ENCODE measurements around the gene COL11A1. TPM values are rescaled to one million over a fixed set of nuclear protein-coding genes. Genes with fewer than 3 reads are reported as not detected.
"Not testable (repeated sequence)": the region's sequence is repeated elsewhere in the genome, so short reads cannot be mapped to it uniquely, and the experiment has no call there.

The COL11A1 gene
- total RNA-seq, 1 experiment from 2014 or later, result not detected

DNA sequence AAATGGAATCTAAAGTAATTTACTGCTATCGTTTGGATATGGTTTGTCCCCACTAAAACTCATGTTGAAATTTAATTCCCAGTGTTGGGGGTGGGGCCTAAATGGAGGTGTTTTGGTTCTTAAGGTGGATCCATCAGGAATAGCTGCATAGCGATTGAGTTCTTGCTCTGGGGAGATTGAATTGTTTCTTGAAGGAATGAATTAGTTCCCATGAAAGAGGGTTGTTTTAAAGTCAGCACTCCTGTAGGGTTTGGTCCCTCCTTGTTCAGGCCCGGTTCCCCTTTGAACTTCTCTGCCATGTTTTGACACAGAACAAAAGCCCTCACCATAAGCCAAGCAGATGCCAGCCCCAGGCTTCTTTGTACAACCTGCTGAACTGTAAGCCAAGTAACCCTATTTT is 170.9 kb downstream of the COL11A1 start:
- H3K79me2 ChIP-seq (ENCODE audit: low read depth), result no peaks in the 10 kb centered on the region
- H3F3A ChIP-seq (ENCODE audit: insufficient read depth, low read depth), result no peaks in the 10 kb centered on the region
- H4K20me1 ChIP-seq (ENCODE audit: insufficient read depth), result no peaks in the 10 kb centered on the region
- no peak overlapping the region for H3K27ac ChIP-seq
- H3K4me2 ChIP-seq, result no peak overlapping the region
- H3K4me1 ChIP-seq (replicated peaks; ENCODE audit: insufficient read depth), result peaks cover 8% of the 10 kb centered on the region; the same call in 1 of the 2 replicates
- DNase-seq, result no peak
- TF ChIP-seq EZH2 (IDR thresholded peaks at IDR 0.05; ENCODE audit: low read depth), result no peak
- TF ChIP-seq, protein P1, sequence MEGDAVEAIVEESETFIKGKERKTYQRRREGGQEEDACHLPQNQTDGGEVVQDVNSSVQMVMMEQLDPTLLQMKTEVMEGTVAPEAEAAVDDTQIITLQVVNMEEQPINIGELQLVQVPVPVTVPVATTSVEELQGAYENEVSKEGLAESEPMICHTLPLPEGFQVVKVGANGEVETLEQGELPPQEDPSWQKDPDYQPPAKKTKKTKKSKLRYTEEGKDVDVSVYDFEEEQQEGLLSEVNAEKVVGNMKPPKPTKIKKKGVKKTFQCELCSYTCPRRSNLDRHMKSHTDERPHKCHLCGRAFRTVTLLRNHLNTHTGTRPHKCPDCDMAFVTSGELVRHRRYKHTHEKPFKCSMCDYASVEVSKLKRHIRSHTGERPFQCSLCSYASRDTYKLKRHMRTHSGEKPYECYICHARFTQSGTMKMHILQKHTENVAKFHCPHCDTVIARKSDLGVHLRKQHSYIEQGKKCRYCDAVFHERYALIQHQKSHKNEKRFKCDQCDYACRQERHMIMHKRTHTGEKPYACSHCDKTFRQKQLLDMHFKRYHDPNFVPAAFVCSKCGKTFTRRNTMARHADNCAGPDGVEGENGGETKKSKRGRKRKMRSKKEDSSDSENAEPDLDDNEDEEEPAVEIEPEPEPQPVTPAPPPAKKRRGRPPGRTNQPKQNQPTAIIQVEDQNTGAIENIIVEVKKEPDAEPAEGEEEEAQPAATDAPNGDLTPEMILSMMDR (conservative IDR thresholded peaks at IDR 0.05), result no peak
- POLR2A ChIA-PET (ENCODE audit: unreplicated experiment), result no interaction called here
- CTCF ChIA-PET, result no interaction called here
- H3K9me2 ChIP-seq (ENCODE audit: insufficient read depth), result no peaks in the 10 kb centered on the region
- H2AFZ ChIP-seq, result 0 out of 2 replicates have a peak overlapping the region, but pooled peaks have one; percentile 14
- H3K27me3 ChIP-seq (ENCODE audit: insufficient read depth, low read depth), result no peaks in the 10 kb centered on the region
- BruUV-seq (replicated peaks), result no TSS peak
- peaks cover 3% of the 10 kb centered on the region; the same call in 1 of the 2 replicates for H3K9me3 ChIP-seq (ENCODE audit: insufficient read depth, low read depth)
- H3K36me3 ChIP-seq (ENCODE audit: low read depth), result 0 out of 2 replicates have a peak, but pooled peaks cover 3% of the 10 kb centered on the region
- intact Hi-C loops (cut with micrococcal nuclease; ENCODE audit: unreplicated experiment), result no loop called here
- no peak overlapping the region for H3K4me3 ChIP-seq

DNA sequence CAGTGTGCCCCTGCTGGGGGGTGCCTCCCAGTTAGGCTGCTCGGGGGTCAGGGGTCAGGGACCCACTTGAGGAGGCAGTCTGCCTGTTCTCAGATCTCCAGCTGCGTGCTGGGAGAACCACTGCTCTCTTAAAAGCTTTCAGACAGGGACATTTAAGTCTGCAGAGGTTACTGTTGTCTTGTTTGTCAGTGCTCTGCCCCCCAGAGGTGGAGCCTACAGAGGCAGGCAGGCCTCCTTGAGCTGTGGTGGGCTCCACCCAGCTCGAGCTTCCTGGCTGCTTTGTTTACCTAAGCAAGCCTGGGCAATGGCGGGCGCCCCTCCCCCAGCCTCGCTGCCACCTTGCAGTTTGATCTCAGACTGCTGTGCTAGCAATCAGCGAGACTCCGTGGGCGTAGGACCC is 175.0 kb downstream of the COL11A1 start:
- CTCF ChIA-PET; POLR2A ChIA-PET (ENCODE audit: unreplicated experiment); H3K36me3 ChIP-seq (ENCODE audit: low read depth); H4K20me1 ChIP-seq (ENCODE audit: insufficient read depth); H3K27ac ChIP-seq; H3K27me3 ChIP-seq (ENCODE audit: insufficient read depth, low read depth); intact Hi-C loops (cut with micrococcal nuclease; ENCODE audit: unreplicated experiment); H3K4me1 ChIP-seq (replicated peaks; ENCODE audit: insufficient read depth); H3K9me2 ChIP-seq (ENCODE audit: insufficient read depth); H3K9me3 ChIP-seq (ENCODE audit: insufficient read depth, low read depth); H3K79me2 ChIP-seq (ENCODE audit: low read depth); H3F3A ChIP-seq (ENCODE audit: insufficient read depth, low read depth): not testable (repeated sequence)
- BruUV-seq (replicated peaks), result TSS peak; percentile 70
- Histone ChIP-seq H2AFZ (peak overlapping the region; percentile 87), H3K4me2 (peak overlapping the region; percentile 68), H3K4me3 (peak overlapping the region; percentile 53)
- peak in 1 of 2 experiments; percentile 52 for DNase-seq

DNA sequence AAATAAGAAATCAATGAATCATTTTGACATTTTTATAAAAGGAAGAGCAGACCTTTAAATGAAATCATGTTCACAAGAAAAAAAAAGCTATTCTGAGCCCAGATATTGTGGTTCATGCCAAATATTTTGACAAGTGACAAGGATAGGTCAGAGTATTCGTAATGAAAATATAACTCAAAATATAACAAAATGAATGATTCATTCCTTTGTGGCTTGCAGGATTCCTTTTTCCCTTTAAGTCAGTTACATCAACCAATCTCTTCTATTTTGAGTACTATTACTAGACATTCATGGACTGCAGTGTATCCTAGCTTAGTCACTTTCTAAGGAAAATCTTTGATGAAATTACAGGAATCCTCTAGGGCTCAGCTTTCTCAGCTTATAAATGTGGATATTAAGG is 188.7 kb downstream of the COL11A1 start:
- Histone ChIP-seq H3K4me3 (no peak overlapping the region), H2AFZ (no peak overlapping the region), H3K4me2 (no peak overlapping the region), H4K20me1 (ENCODE audit: insufficient read depth) (no peaks in the 10 kb centered on the region), H3K79me2 (ENCODE audit: low read depth) (no peaks in the 10 kb centered on the region), H3K9me3 (ENCODE audit: insufficient read depth, low read depth) (no peaks in the 10 kb centered on the region), H3K4me1 (replicated peaks; ENCODE audit: insufficient read depth) (no peaks in the 10 kb centered on the region), H3K27me3 (ENCODE audit: insufficient read depth, low read depth) (no peaks in the 10 kb centered on the region), H3K9me2 (ENCODE audit: insufficient read depth) (peaks cover 9% of the 10 kb centered on the region; the same call in 1 of the 2 replicates), H3K27ac (no peak overlapping the region), H3F3A (ENCODE audit: insufficient read depth, low read depth) (no peaks in the 10 kb centered on the region), H3K36me3 (ENCODE audit: low read depth) (no peaks in the 10 kb centered on the region)
- POLR2A ChIA-PET (ENCODE audit: unreplicated experiment), result no interaction called here
- CTCF ChIA-PET, result no interaction called here
- no peak for DNase-seq
- intact Hi-C loops (cut with micrococcal nuclease; ENCODE audit: unreplicated experiment), result no loop called here
- TF ChIP-seq, protein P1 (conservative IDR thresholded peaks at IDR 0.05), result no peak
- TF ChIP-seq EZH2 (IDR thresholded peaks at IDR 0.05; ENCODE audit: low read depth), result no peak
- no TSS peak for BruUV-seq (replicated peaks)

DNA sequence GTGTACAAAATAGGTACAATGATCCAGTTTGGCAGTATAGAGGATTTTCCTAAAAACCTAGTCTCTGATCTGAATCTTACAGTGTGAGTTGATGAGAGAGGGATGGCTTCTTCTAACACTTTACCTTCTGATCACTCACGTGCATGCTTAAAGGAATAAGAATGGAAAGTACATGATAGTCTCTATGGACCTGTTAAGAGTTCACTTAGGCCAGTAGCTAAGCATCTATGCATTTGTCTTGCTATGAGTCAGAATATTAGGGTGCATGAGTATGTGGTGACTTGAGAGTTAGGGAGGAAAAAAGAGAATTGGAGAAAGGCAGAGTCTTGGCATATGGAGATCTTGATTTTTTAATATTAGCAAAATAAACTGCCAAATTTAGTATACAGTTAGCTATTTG is 206.3 kb downstream of the COL11A1 start:
- H3F3A ChIP-seq (ENCODE audit: insufficient read depth, low read depth), result no peaks in the 10 kb centered on the region
- H3K36me3 ChIP-seq (ENCODE audit: low read depth), result no peaks in the 10 kb centered on the region
- ChIA-PET CTCF (no interaction called here), POLR2A (ENCODE audit: unreplicated experiment) (no interaction called here)
- H3K79me2 ChIP-seq (ENCODE audit: low read depth), result no peaks in the 10 kb centered on the region
- peaks cover 7% of the 10 kb centered on the region; the same call in 1 of the 2 replicates for H3K4me1 ChIP-seq (replicated peaks; ENCODE audit: insufficient read depth)
- no peaks in the 10 kb centered on the region for H4K20me1 ChIP-seq (ENCODE audit: insufficient read depth)
- H3K9me2 ChIP-seq (ENCODE audit: insufficient read depth), result no peaks in the 10 kb centered on the region
- no peak overlapping the region for H3K27ac ChIP-seq
- DNase-seq, result no peak
- no peak overlapping the region for H2AFZ ChIP-seq
- intact Hi-C loops (cut with micrococcal nuclease; ENCODE audit: unreplicated experiment), result no loop called here
- TF ChIP-seq, protein P1 (conservative IDR thresholded peaks at IDR 0.05), result no peak
- TF ChIP-seq EZH2 (IDR thresholded peaks at IDR 0.05; ENCODE audit: low read depth), result no peak
- no TSS peak for BruUV-seq (replicated peaks)
- H3K27me3 ChIP-seq (ENCODE audit: insufficient read depth, low read depth), result no peaks in the 10 kb centered on the region
- no peak overlapping the region for H3K4me3 ChIP-seq
- H3K4me2 ChIP-seq, result no peak overlapping the region
- no peaks in the 10 kb centered on the region for H3K9me3 ChIP-seq (ENCODE audit: insufficient read depth, low read depth)

All from PC-9 (cell line).